Body of pancreas (tissue), 4 donors: ENCODE results near the gene SKI. TPM values are rescaled to one million over a fixed set of nuclear protein-coding genes. Genes with fewer than 3 reads are reported as not detected.

ENCODE experiments used
- ATAC-seq: fragments of 150-250 bp; one replicate; pipeline ENCODE4 v1.9.1; 2016
- DNase-seq, 4 donors: peaks; one replicate each; pipeline ENCODE4 v3.0.0-alpha.2; 2019
- H3K27ac ChIP-seq, 4 donors: fragments of 200-600 bp; sonication (generic); 1 replicate in 3 of 4; 2 replicates in 1 of 4; pipeline versions ENCODE4 v1.5.1 to v1.6.1; 2016 to 2019; ENCODE audit warnings: mild to moderate bottlenecking in 1 of 4, mixed read lengths in 1 of 4, moderate library complexity in 1 of 4
- H3K27me3 ChIP-seq, 2 donors: fragments of 200-600 bp; sonication (generic); one replicate each; pipeline ENCODE4 v1.6.0; 2016; ENCODE audit warnings: mild to moderate bottlenecking in 1 of 2
- H3K36me3 ChIP-seq, 2 donors: fragments of 200-600 bp; sonication (generic); replicated peaks in 1 of 2; 2 replicates each; pipeline ENCODE4 v1.5.1; 2016; ENCODE audit warnings: low read depth in 2 of 2; ENCODE audit not compliant: insufficient read depth in 1 of 2
- H3K4me1 ChIP-seq: fragments of 200-600 bp; sonication (generic); one replicate; pipeline ENCODE4 v1.6.0; 2016
- H3K4me3 ChIP-seq, 2 donors: fragments of 200-600 bp; sonication (generic); 1 replicate in 1 of 2; 2 replicates in 1 of 2; pipeline ENCODE4 v1.5.1; 2016 to 2019
- H3K9me3 ChIP-seq, 3 donors: fragments of 200-600 bp; sonication (generic); 1 replicate in 2 of 3; 2 replicates in 1 of 3; pipeline ENCODE4 v1.5.1; 2016
- CTCF ChIP-seq, 7 experiments: fragments of 450-650 bp in 4 of 7; fragments of 200-600 bp in 3 of 7; sonication (generic) in 3 of 7; IDR thresholded peaks; one replicate each; pipeline ENCODE4 v1.5.1; 2016 to 2019; ENCODE audit warnings: antibody characterized with exemption in 7 of 7
- POLR2A ChIP-seq, 3 donors: fragments of 450-650 bp; IDR thresholded peaks; one replicate each; pipeline ENCODE4 v1.6.1; 2016; ENCODE audit warnings: antibody characterized with exemption in 3 of 3, mild to moderate bottlenecking in 2 of 3
- WGBS, 2 donors: methylation state at CpG; one replicate each; pipeline ENCODE4 v1.1.5; 2017; 5-methylcytosine and 5-hydroxymethylcytosine counted together
- intact Hi-C: fragments of 100-400 bp; cut with DNase I; formaldehyde crosslinking; loops from one replicate; pipeline ENCODE4 v1.15.1; 2023
- total RNA-seq, 2 donors: library from RNA; depleted of rRNA; stranded (reverse); fragments of >200 nt; gene quantifications; one replicate each; pipeline ENCODE4 v1.1.0, GENCODE V29; 2016

SKI gene
- total RNA-seq, 2 donors from 2014 or later = 15.8 to 33.0 TPM

DNA sequence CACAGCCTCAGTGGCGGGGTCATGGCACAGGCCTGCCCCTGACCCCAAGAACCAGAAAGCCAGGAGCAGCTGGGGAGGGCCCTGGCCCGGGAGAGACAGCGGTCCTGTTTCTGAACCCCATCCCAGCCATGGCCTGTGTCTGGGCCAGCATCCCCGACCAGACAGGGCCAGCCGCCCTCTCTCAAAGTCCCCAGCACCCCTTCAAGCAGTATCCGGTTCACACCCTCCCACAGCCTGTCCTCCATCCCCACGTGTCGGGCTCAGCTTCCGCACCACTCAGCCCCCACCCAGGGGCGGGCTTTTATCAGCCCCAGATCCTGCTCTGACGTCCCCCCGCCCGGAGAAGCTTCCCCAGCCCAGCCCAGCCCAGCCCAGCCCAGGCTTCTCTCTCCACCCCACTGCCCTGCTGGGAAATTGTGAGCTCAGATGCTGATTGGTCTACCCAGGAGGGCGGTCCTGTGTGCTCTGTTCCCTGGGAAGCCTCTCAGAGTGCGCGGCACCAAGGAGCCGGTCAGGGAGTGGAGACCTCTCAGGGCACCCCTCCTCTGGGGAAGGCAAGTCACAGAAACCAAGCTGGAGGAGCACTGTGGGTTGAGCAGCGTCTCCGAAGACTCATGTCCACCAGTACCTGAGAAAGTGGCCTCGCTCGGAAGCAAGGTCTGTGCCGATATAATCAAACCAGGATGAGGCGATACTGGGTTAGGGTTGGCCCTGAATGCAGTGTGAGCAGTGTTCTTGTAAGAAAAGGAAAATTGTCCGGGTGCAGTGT is 28.9 kb upstream of the SKI start:
- TF ChIP-seq CTCF (IDR thresholded peaks at IDR 0.05) (no peak), POLR2A (IDR thresholded peaks at IDR 0.05) (peak; percentile 35 to 74 (median 74))

GRCh38 chr1:2200308-2200943 is 27.7 kb upstream of the SKI start:
- WGBS, 2 donors = 75 to 82% methylated on average over 10 to 21 of the region's 21 CpGs
- peaks cover 44% of the 10 kb centered on the region for H3K4me1 ChIP-seq
- no peaks in the 10 kb centered on the region for H3K9me3 ChIP-seq
- no peak for ATAC-seq
- no peak overlapping the region for H3K4me3 ChIP-seq
- no peak for TF ChIP-seq POLR2A (IDR thresholded peaks at IDR 0.05)
- no peak for TF ChIP-seq CTCF (IDR thresholded peaks at IDR 0.05)
- H3K27me3 ChIP-seq = no peaks in the 10 kb centered on the region
- DNase-seq = no peak
- no peaks in the 10 kb centered on the region for H3K36me3 ChIP-seq
- intact Hi-C loops = loop anchor here (5.0 kb wide), 1 partner anchor 117 kb away; no protein-coding TSS in a partner anchor
- no peak overlapping the region for H3K27ac ChIP-seq

More for the DNA sequence above, 28.9 kb upstream of the SKI start:
- DNase-seq (peak; percentile 81 to 91 (median 89)), ATAC-seq (peak; percentile 79)
- Histone ChIP-seq H3K27ac (peak overlapping the region; percentile 79 to 89 (median 82)), H3K9me3 (no peaks in the 10 kb centered on the region), H3K36me3 (no peaks in the 10 kb centered on the region), H3K27me3 (no peaks in the 10 kb centered on the region), H3K4me3 (no peak overlapping the region), H3K4me1 (peaks cover 42% of the 10 kb centered on the region)
- 11 to 12% methylated on average over 16 to 24 of the region's 24 CpGs for WGBS, 2 donors
- intact Hi-C loops = loop anchor here (5.0 kb wide), 1 partner anchor 183 kb away; no protein-coding TSS in a partner anchor

GRCh38 chr1:2201062-2201461 is 27.1 kb upstream of the SKI start:
- no peaks in the 10 kb centered on the region for H3K9me3 ChIP-seq
- no peak overlapping the region for H3K4me3 ChIP-seq
- ATAC-seq (no peak), DNase-seq (no peak)
- intact Hi-C loops = loop anchor here (5.0 kb wide), 1 partner anchor 116 kb away; no protein-coding TSS in a partner anchor
- H3K27ac ChIP-seq = no peak overlapping the region
- WGBS, 2 donors = 88 to 93% methylated on average over 9 to 14 of the region's 14 CpGs
- TF ChIP-seq CTCF (IDR thresholded peaks at IDR 0.05) (no peak), POLR2A (IDR thresholded peaks at IDR 0.05) (no peak)
- H3K4me1 ChIP-seq = peaks cover 44% of the 10 kb centered on the region
- H3K36me3 ChIP-seq = no peaks in the 10 kb centered on the region
- H3K27me3 ChIP-seq = no peaks in the 10 kb centered on the region

- H3K4me3 ChIP-seq = no peak overlapping the region
- intact Hi-C loops = loop anchor here (5.0 kb wide), 1 partner anchor 115 kb away; no protein-coding TSS in a partner anchor
- DNase-seq = no peak
- no peak overlapping the region for H3K27ac ChIP-seq
- H3K36me3 ChIP-seq = no peaks in the 10 kb centered on the region
- no peaks in the 10 kb centered on the region for H3K9me3 ChIP-seq
- no peak for TF ChIP-seq CTCF (IDR thresholded peaks at IDR 0.05)
- no peak for TF ChIP-seq POLR2A (IDR thresholded peaks at IDR 0.05)
- 73 to 74% methylated on average over 8 to 9 of the region's 9 CpGs for WGBS, 2 donors
- H3K4me1 ChIP-seq = peaks cover 48% of the 10 kb centered on the region
- no peaks in the 10 kb centered on the region for H3K27me3 ChIP-seq
- ATAC-seq = no peak
These were observed 26.0 kb upstream of the SKI start for GRCh38 chr1:2202008-2202575.
